IMR-90 (cell line): ENCODE results near the gene S1PR1. TPM values are rescaled to one million over a fixed set of nuclear protein-coding genes. Genes with fewer than 3 reads are reported as not detected.

ENCODE experiments used
- ATAC-seq: fragments of 200-7000 bp; cut with Tn5 transposase; 2 replicates; pipeline ENCODE4 v1.9.1; 2020; ENCODE audit warnings: low read depth, mild to moderate bottlenecking, moderate library complexity
- BruUV-seq: library from RNA; stranded (reverse); fragments of 400-500 nt; replicated peaks from 2 replicates; lab custom pipeline; 2021; lab: Mats Ljungman, UMichigan
- CTCF ChIA-PET: fragments of 300-600 bp; formaldehyde crosslinking; extraction: SDS; loops from one replicate; lab custom pipeline; 2021; ENCODE audit warnings: antibody characterized with exemption; lab: Yijun Ruan, JAX
- POLR2A ChIA-PET: fragments of 300-600 bp; sonication (Branson Sonifier 250); formaldehyde crosslinking; loops from one replicate; lab custom pipeline; 2022; ENCODE audit warnings: antibody characterized with exemption; ENCODE audit not compliant: unreplicated experiment; lab: Charles Lee
- DNase-seq: peaks from one replicate; pipeline ENCODE4 v3.0.0; 2013
- H2AFZ ChIP-seq: replicated peaks from 2 replicates; pipeline ENCODE3; 2013; ENCODE audit warnings: low read length, mild to moderate bottlenecking; ENCODE audit not compliant: poor library complexity
- H2AK5ac ChIP-seq: 2 replicates; pipeline ENCODE4 v1.6.1; 2013; ENCODE audit warnings: low read depth, low read length, inconsistent platforms
- H2AK9ac ChIP-seq: replicated peaks from 2 replicates; pipeline ENCODE3; 2013; ENCODE audit warnings: mild to moderate bottlenecking, low read depth, low read length, moderate library complexity; ENCODE audit not compliant: poor library complexity
- H2BK120ac ChIP-seq: 2 replicates; pipeline ENCODE4 v1.6.1; 2013; ENCODE audit warnings: low read depth, low read length, inconsistent platforms
- H2BK15ac ChIP-seq: 3 replicates; pipeline ENCODE4 v1.6.1; 2013; ENCODE audit warnings: low read depth, low read length, inconsistent platforms
- H2BK20ac ChIP-seq: 2 replicates; pipeline ENCODE4 v1.6.1; 2013; ENCODE audit warnings: low read depth, mild to moderate bottlenecking, inconsistent platforms, low read length, moderate library complexity
- H2BK5ac ChIP-seq: 2 replicates; pipeline ENCODE4 v1.6.1; 2013; ENCODE audit warnings: mild to moderate bottlenecking, low read depth, low read length, inconsistent platforms; ENCODE audit not compliant: poor library complexity, severe bottlenecking
- H3K14ac ChIP-seq: replicated peaks from 2 replicates; pipeline ENCODE4 v1.6.1; 2013; ENCODE audit warnings: low read depth, low read length, inconsistent platforms
- H3K18ac ChIP-seq: 2 replicates; pipeline ENCODE4 v1.6.1; 2013; ENCODE audit warnings: low read depth, low read length, control low read depth
- H3K23ac ChIP-seq: 2 replicates; pipeline ENCODE4 v1.6.1; 2013; ENCODE audit warnings: low read depth, low read length, inconsistent platforms
- H3K27ac ChIP-seq: 2 replicates; pipeline ENCODE4 v1.5.1; 2013; ENCODE audit warnings: mild to moderate bottlenecking, control low read depth, low read length; ENCODE audit not compliant: insufficient read depth
- H3K27me3 ChIP-seq: 2 replicates; pipeline ENCODE4 v1.6.1; 2013; ENCODE audit warnings: low read length; ENCODE audit not compliant: control insufficient read depth, insufficient read depth
- H3K36me3 ChIP-seq: 2 replicates; pipeline ENCODE4 v1.6.1; 2013; ENCODE audit warnings: low read length, mixed read lengths; ENCODE audit not compliant: control insufficient read depth, insufficient read depth
- H3K4ac ChIP-seq: 2 replicates; pipeline ENCODE4 v1.6.1; 2013; ENCODE audit warnings: low read depth, low read length, inconsistent platforms
- H3K4me1 ChIP-seq: 2 replicates; pipeline ENCODE4 v1.6.1; 2013; ENCODE audit warnings: low read length, mixed read lengths; ENCODE audit not compliant: control insufficient read depth, insufficient read depth
- H3K4me2 ChIP-seq: 2 replicates; pipeline ENCODE4 v1.6.1; 2013; ENCODE audit warnings: low read depth, mild to moderate bottlenecking, control low read depth, low read length, moderate library complexity
- H3K4me3 ChIP-seq: 2 replicates; pipeline ENCODE4 v1.5.1; 2013; ENCODE audit warnings: low read depth, mild to moderate bottlenecking, control low read depth, low read length, moderate library complexity; ENCODE audit not compliant: insufficient read depth
- H3K56ac ChIP-seq: 2 replicates; pipeline ENCODE4 v1.6.1; 2013; ENCODE audit warnings: low read length, inconsistent platforms; ENCODE audit not compliant: insufficient read depth; ENCODE audit errors: extremely low read depth
- H3K79me1 ChIP-seq, 2 experiments: 2 replicates each; pipeline ENCODE4 v1.6.1; 2013; ENCODE audit warnings: low read length in 2 of 2, inconsistent platforms in 1 of 2, low read depth in 1 of 2
- H3K9ac ChIP-seq: 2 replicates; pipeline ENCODE4 v1.6.1; 2013; ENCODE audit warnings: low read depth, low read length, control low read depth
- H3K9me1 ChIP-seq: 2 replicates; pipeline ENCODE4 v1.6.1; 2013; ENCODE audit warnings: low read length, inconsistent platforms; ENCODE audit not compliant: insufficient read depth
- H3K9me3 ChIP-seq: 2 replicates; pipeline ENCODE4 v1.6.1; 2013; ENCODE audit warnings: low read length; ENCODE audit not compliant: control insufficient read depth, insufficient read depth
- H4K20me1 ChIP-seq: 2 replicates; pipeline ENCODE4 v1.6.1; 2013; ENCODE audit warnings: low read length, inconsistent platforms; ENCODE audit not compliant: insufficient read depth
- H4K5ac ChIP-seq: 2 replicates; pipeline ENCODE4 v1.6.1; 2013; ENCODE audit warnings: mild to moderate bottlenecking, low read depth, low read length, control low read depth
- H4K8ac ChIP-seq, 2 experiments: 2 replicates each; pipeline ENCODE4 v1.6.1; 2013; ENCODE audit warnings: low read depth in 2 of 2, low read length in 2 of 2, control low read depth in 1 of 2, inconsistent platforms in 1 of 2
- H4K91ac ChIP-seq: 2 replicates; pipeline ENCODE4 v1.6.1; 2013; ENCODE audit warnings: low read depth, low read length, inconsistent platforms; ENCODE audit not compliant: insufficient read depth
- ELK1 ChIP-seq: fragments of 150-350 bp; IDR thresholded peaks from 2 replicates; pipeline ENCODE4 v1.6.1; 2016; ENCODE audit warnings: low read depth, mild to moderate bottlenecking, low read length, moderate library complexity, borderline replicate concordance
- WGBS, 2 experiments: methylation state at CpG; one replicate each; pipeline versions ENCODE4 v1.1.5 to v1.1.7; 2013; ENCODE audit warnings: missing lambda C conversion rate in 2 of 2; ENCODE audit not compliant: insufficient read length in 1 of 2; ENCODE audit errors: extremely low coverage in 2 of 2; 5-methylcytosine and 5-hydroxymethylcytosine counted together
- dilution Hi-C: fragments of 300-500 bp; cut with HindIII; formaldehyde crosslinking; loops from one replicate; pipeline ENCODE4 v1.14.3; 2018; ENCODE audit warnings: low sequenced_read_pairs; ENCODE audit not compliant: unreplicated experiment
- in situ Hi-C: fragments of 300-500 bp; cut with MboI; formaldehyde crosslinking; loops from 3 replicates; pipeline ENCODE4 v1.14.3; 2019; ENCODE audit warnings: low sequenced_read_pairs, inconsistent platforms, mixed read lengths
- intact Hi-C: fragments of 100-400 bp; cut with micrococcal nuclease; formaldehyde crosslinking; loops from 2 replicates; pipeline ENCODE4 v1.10.0; 2022
- polyA plus RNA-seq, 3 experiments: library from polyadenylated mRNA; depleted of rRNA; stranded (reverse); fragments of >200 nt; gene quantifications; 2 replicates each; pipeline ENCODE4 v1.2.3, GENCODE V29; 2012; ENCODE audit warnings: low replicate concordance in 1 of 3
- total RNA-seq: library from RNA; depleted of rRNA; stranded (reverse); fragments of >200 nt; gene quantifications from 2 replicates; pipeline ENCODE4 v1.2.3, GENCODE V29; 2012

Gene S1PR1
- total and polyA plus RNA-seq, 2 of the 4 experiments (the other 2 are of a cell fraction) = 12.9 to 15.6 TPM

GRCh38 chr1:101220906-101221305 is 15.9 kb upstream of the S1PR1 start:
- no peak overlapping the region for H3K27ac ChIP-seq
- H4K91ac ChIP-seq = no peak overlapping the region
- no peak overlapping the region for H2BK15ac ChIP-seq
- H2AFZ ChIP-seq = no peak overlapping the region
- H3K79me1 ChIP-seq = no peaks in the 10 kb centered on the region
- no peaks in the 10 kb centered on the region for H3K27me3 ChIP-seq
- no peak overlapping the region for H2BK120ac ChIP-seq
- no peak overlapping the region for H3K4me3 ChIP-seq
- H3K56ac ChIP-seq = no peak overlapping the region
- POLR2A ChIA-PET = interaction anchor here (0.6 kb wide), 1 partner anchor 48 kb away, joined by 20 read pairs; no protein-coding TSS in a partner anchor
- H3K23ac ChIP-seq = no peak overlapping the region
- no TSS peak for BruUV-seq
- no peak overlapping the region for H2AK9ac ChIP-seq
- no peaks in the 10 kb centered on the region for H3K4me1 ChIP-seq
- intact Hi-C loops = no loop called here
- DNase-seq (no peak), ATAC-seq (no peak)
- no peaks in the 10 kb centered on the region for H4K20me1 ChIP-seq
- no peak overlapping the region for H4K8ac ChIP-seq
- no peak for TF ChIP-seq ELK1
- dilution Hi-C loops = no loop called here
- no peak overlapping the region for H3K4me2 ChIP-seq
- CTCF ChIA-PET = no interaction called here
- no peak overlapping the region for H2AK5ac ChIP-seq
- H3K9me3 ChIP-seq = no peaks in the 10 kb centered on the region
- in situ Hi-C loops = no loop called here
- H4K5ac ChIP-seq = no peak overlapping the region
- H2BK20ac ChIP-seq = no peak overlapping the region
- no peak overlapping the region for H3K18ac ChIP-seq
- no peak overlapping the region for H2BK5ac ChIP-seq
- WGBS, 2 experiments = no CpG with 5 or more reads among the region's 4 CpGs
- no peak overlapping the region for H3K9ac ChIP-seq
- no peaks in the 10 kb centered on the region for H3K36me3 ChIP-seq
- H3K9me1 ChIP-seq = no peaks in the 10 kb centered on the region
- no peak overlapping the region for H3K14ac ChIP-seq
- no peak overlapping the region for H3K4ac ChIP-seq
